ENCODE results near the gene ASPSCR1.

Gene ASPSCR1

GRCh38 chr17:82060001-82060380, 82.6 kb downstream of the ASPSCR1 start:
- no peak overlapping the region for H3K4me3 ChIP-seq (ENCODE audit: low read length)

GRCh38 chr17:82060614-82061013, 83.2 kb downstream of the ASPSCR1 start:
- H3K4me3 ChIP-seq (ENCODE audit: low read length) = no peak overlapping the region
- no peak for DNase-seq (ENCODE audit: low read depth)
- TF ChIP-seq CTCF (conservative IDR thresholded peaks at IDR 0.05; ENCODE audit: low read length) = no peak

More at GRCh38 chr17:82060001-82060380, 82.6 kb downstream of the ASPSCR1 start:
- no peak for TF ChIP-seq CTCF (conservative IDR thresholded peaks at IDR 0.05; ENCODE audit: low read length)
- no peak for DNase-seq (ENCODE audit: low read depth)

GRCh38 chr17:82061047-82061925, 83.9 kb downstream of the ASPSCR1 start:
- no peak for DNase-seq (ENCODE audit: low read depth)
- no peak for TF ChIP-seq CTCF (conservative IDR thresholded peaks at IDR 0.05; ENCODE audit: low read length)
- H3K4me3 ChIP-seq (ENCODE audit: low read length) = no peak overlapping the region

- no peak for DNase-seq (ENCODE audit: low read depth)
- no peak for TF ChIP-seq CTCF (conservative IDR thresholded peaks at IDR 0.05; ENCODE audit: low read length)
- no peak overlapping the region for H3K4me3 ChIP-seq (ENCODE audit: low read length)
Measured at GRCh38 chr17:82062076-82062983, 84.9 kb downstream of the ASPSCR1 start.

- no peak for TF ChIP-seq CTCF (conservative IDR thresholded peaks at IDR 0.05; ENCODE audit: low read length)
- no peak for DNase-seq (ENCODE audit: low read depth)
- no peak overlapping the region for H3K4me3 ChIP-seq (ENCODE audit: low read length)
Measured at GRCh38 chr17:82062984-82063368, 85.5 kb downstream of the ASPSCR1 start.

- peak overlapping the region; percentile 81 for H3K4me3 ChIP-seq (ENCODE audit: low read length)
- no peak for TF ChIP-seq CTCF (conservative IDR thresholded peaks at IDR 0.05; ENCODE audit: low read length)
- DNase-seq (ENCODE audit: low read depth) = no peak
Measured at GRCh38 chr17:82063424-82064415, 86.3 kb downstream of the ASPSCR1 start.
